Ishikawa (cell line): ENCODE data around the gene SOBP.

Experiments
- CEBPB ChIP-seq: IDR thresholded peaks from 2 replicates; pipeline ENCODE4 v1.6.1; 2012
- CREB1 ChIP-seq: IDR thresholded peaks from 2 replicates; pipeline ENCODE4 v1.6.1; 2012; ENCODE audit warnings: low read depth
- EGR1 ChIP-seq: IDR thresholded peaks from 2 replicates; pipeline ENCODE4 v1.6.1; 2012
- FOXM1 ChIP-seq: IDR thresholded peaks from 2 replicates; pipeline ENCODE4 v1.6.1; 2012; ENCODE audit warnings: low read depth, borderline replicate concordance
- NFIC ChIP-seq: IDR thresholded peaks from 2 replicates; pipeline ENCODE4 v1.6.1; 2012
- REST ChIP-seq: IDR thresholded peaks from 2 replicates; pipeline ENCODE4 v1.6.1; 2012; ENCODE audit warnings: low read depth, mild to moderate bottlenecking
- TAF1 ChIP-seq: IDR thresholded peaks from 2 replicates; pipeline ENCODE4 v1.6.1; 2012; ENCODE audit warnings: low read depth, mild to moderate bottlenecking
- TCF12 ChIP-seq: IDR thresholded peaks from 2 replicates; pipeline ENCODE4 v1.6.1; 2012; ENCODE audit warnings: low read depth
- TEAD4 ChIP-seq: IDR thresholded peaks from 2 replicates; pipeline ENCODE4 v1.6.1; 2012
- YY1 ChIP-seq: IDR thresholded peaks from 2 replicates; pipeline ENCODE4 v1.6.1; 2012; ENCODE audit warnings: low read depth

Gene SOBP

GRCh38 chr6:107709341-107709740 is 219.4 kb downstream of the SOBP start:
- TF ChIP-seq CREB1, result no peak
- no peak for TF ChIP-seq CEBPB
- no peak for TF ChIP-seq EGR1
- no peak for TF ChIP-seq TEAD4
- no peak for TF ChIP-seq FOXM1
- TF ChIP-seq TCF12, result no peak
- no peak for TF ChIP-seq TAF1
- no peak for TF ChIP-seq YY1
- TF ChIP-seq REST, result no peak
- TF ChIP-seq NFIC, result no peak
